Activated CD4-positive, alpha-beta memory T cell treated with anti-CD3 and anti-CD28 coated beads, Interleukin-2, amount 10 ng/mL, durations not matched to agents 7 days and 5 days (primary cell): ENCODE measurements around the gene ZNF765. TPM values are rescaled to one million over a fixed set of nuclear protein-coding genes. Genes with fewer than 3 reads are reported as not detected.
"Not testable (repeated sequence)": the region's sequence is repeated elsewhere in the genome, so short reads cannot be mapped to it uniquely, and the experiment has no call there.

Experiments
- CTCF ChIA-PET: fragments of 350-600 bp; sonication (Branson Sonifier 250); formaldehyde crosslinking; loops from one replicate; lab custom pipeline; 2021; ENCODE audit warnings: antibody characterized with exemption, inconsistent platforms; lab: Charles Lee
- POLR2A ChIA-PET: fragments of 350-600 bp; sonication (Branson Sonifier 250); formaldehyde crosslinking; loops from one replicate; lab custom pipeline; 2021; ENCODE audit warnings: antibody characterized with exemption; lab: Charles Lee
- DNase-seq: peaks from one replicate; pipeline ENCODE4 v3.0.0-alpha.2; 2020
- H3K27ac Mint-ChIP-seq: one replicate; pipeline ENCODE4 v1.8.0; 2021; ENCODE audit warnings: mild to moderate bottlenecking, mixed read lengths
- H3K27me3 Mint-ChIP-seq: one replicate; pipeline ENCODE4 v1.8.0; 2021; ENCODE audit warnings: mixed read lengths
- H3K36me3 Mint-ChIP-seq: one replicate; pipeline ENCODE4 v1.8.0; 2021; ENCODE audit warnings: low read depth, mixed read lengths
- H3K4me1 Mint-ChIP-seq: one replicate; pipeline ENCODE4 v1.8.0; 2021; ENCODE audit warnings: mixed read lengths
- H3K4me3 Mint-ChIP-seq: one replicate; pipeline ENCODE4 v1.8.0; 2021; ENCODE audit warnings: mild to moderate bottlenecking, mixed read lengths
- H3K9me3 Mint-ChIP-seq: one replicate; pipeline ENCODE4 v1.8.0; 2021; ENCODE audit warnings: mixed read lengths
- total RNA-seq, 2 experiments: library from RNA; stranded (reverse); gene quantifications; one replicate each; pipeline ENCODE4 v1.2.3, GENCODE V29; 2021

The ZNF765 gene
- total RNA-seq, 2 experiments from 2014 or later = 11.8 to 12.7 TPM

DNA sequence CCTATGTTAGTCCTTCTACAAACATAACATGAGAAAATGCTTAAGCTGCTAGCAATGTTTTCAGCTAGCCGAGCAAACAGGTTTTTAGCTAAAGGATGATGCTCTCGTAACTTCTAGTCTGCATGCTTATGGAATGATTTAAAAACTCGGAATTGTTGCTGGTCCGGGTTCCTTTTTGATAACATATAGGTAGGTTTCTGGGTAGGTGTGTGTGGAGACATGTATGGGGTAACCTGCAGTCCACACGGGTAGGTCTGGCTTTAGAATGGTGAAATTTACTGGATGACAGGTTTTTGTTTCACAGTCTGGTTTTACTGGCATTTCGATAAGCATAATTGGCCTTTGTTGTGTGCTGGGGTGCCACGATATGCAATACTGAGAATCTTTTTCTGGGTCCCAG is 77.0 kb downstream of the ZNF765 start:
- DNase-seq = no peak
- Mint-ChIP-seq H3K27ac (no peak overlapping the region), H3K27me3 (no peaks in the 10 kb centered on the region), H3K9me3 (peaks cover 34% of the 10 kb centered on the region), H3K36me3 (peaks cover 62% of the 10 kb centered on the region), H3K4me1 (peaks cover 20% of the 10 kb centered on the region), H3K4me3 (no peak overlapping the region)
- POLR2A ChIA-PET = no interaction called here
- CTCF ChIA-PET = no interaction called here

DNA sequence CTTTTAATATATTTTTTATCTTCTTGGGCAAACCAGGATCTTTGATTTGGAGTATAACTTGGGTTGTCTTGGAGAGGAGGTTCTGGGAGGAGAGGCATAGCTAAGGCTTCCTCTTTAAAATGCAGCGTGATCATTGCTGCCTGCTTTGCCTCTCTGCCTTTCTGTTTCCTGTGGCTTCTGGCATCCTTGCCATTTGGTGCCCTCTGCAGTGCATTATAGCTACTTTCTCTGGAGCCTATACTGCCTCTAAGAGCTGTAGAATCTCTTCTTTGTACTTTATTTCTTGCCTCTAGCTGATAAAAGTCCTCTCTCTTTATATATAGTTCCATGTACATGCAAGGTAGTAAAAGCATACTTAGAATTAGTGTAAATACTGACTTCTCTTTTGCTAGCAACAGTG is 79.9 kb downstream of the ZNF765 start:
- DNase-seq, H3K27me3 Mint-ChIP-seq, H3K4me1 Mint-ChIP-seq, H3K4me3 Mint-ChIP-seq, H3K27ac Mint-ChIP-seq: not testable (repeated sequence)
- ChIA-PET POLR2A (interaction anchor here (0.6 kb wide), 2 partner anchors 39 to 690 kb away, joined by 3 to 4 read pairs; no protein-coding TSS in a partner anchor), CTCF (interaction anchor here (0.6 kb wide), 1 partner anchor 25 kb away, joined by 5 read pairs; no protein-coding TSS in a partner anchor)
- peaks cover 73% of the 10 kb centered on the region for H3K36me3 Mint-ChIP-seq
- peaks cover 47% of the 10 kb centered on the region for H3K9me3 Mint-ChIP-seq

DNA sequence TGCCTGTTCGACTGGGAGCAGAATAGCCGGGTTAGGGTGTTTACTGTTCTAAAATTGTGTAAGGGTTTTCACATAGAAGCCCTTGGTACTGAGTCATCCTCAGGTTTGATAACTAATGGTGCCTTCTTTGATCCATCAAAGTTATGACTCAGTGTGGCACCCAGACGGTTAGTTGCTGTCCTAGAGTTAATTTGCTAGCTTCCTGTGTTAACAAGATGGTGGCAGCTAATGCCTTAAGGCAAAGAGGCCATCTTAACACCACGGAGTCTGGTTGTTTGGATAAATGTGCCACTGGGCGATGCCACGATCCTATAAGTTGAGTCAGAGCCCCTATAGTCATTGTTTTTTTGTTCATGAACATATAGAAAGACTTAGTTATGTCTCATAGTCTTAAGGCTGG is 80.5 kb downstream of the ZNF765 start:
- Mint-ChIP-seq H3K9me3 (peaks cover 52% of the 10 kb centered on the region), H3K36me3 (peaks cover 74% of the 10 kb centered on the region)
- H3K27ac Mint-ChIP-seq, POLR2A ChIA-PET, H3K4me1 Mint-ChIP-seq, CTCF ChIA-PET, DNase-seq, H3K27me3 Mint-ChIP-seq, H3K4me3 Mint-ChIP-seq: not testable (repeated sequence)

Other genes with a start within 250 kb of the ZNF765 start
- 1 to 10 TPM; 6.5 TPM for gene ZNF347, start 236.1 kb upstream of the ZNF765 start, total RNA-seq
- 1 to 10 TPM; 2.0 to 4.3 TPM for gene ZNF665, start 201.8 kb upstream of the ZNF765 start, total RNA-seq
- gene ZNF677, start 140.3 kb upstream of the ZNF765 start, total RNA-seq = 1 to 10 TPM; 4.7 to 6.1 TPM
- gene VN1R2, start 136.9 kb upstream of the ZNF765 start, total RNA-seq = not detected
- not detected for gene VN1R4, start 127.4 kb upstream of the ZNF765 start, total RNA-seq
- gene ZNF845, start 61.4 kb upstream of the ZNF765 start, total RNA-seq = 1 to 10 TPM; 9.9 to 10.0 TPM
- gene ZNF525, start 29.4 kb upstream of the ZNF765 start, total RNA-seq = 10 to 100 TPM; 15.9 to 16.1 TPM
- 10 to 100 TPM; 11.9 to 12.9 TPM for gene ZNF761, start 36.8 kb downstream of the ZNF765 start, total RNA-seq
- gene ZNF813, start 72.6 kb downstream of the ZNF765 start, total RNA-seq = 1 to 10 TPM; 3.8 to 3.9 TPM
- gene ZNF331, start 143.0 kb downstream of the ZNF765 start, total RNA-seq = 10 to 100 TPM; 18.0 to 19.9 TPM
- not detected for gene DPRX, start 236.8 kb downstream of the ZNF765 start, total RNA-seq